GM18861 (cell line): ENCODE measurements around the gene GRM1.
"Not testable (repeated sequence)": the region's sequence is repeated elsewhere in the genome, so short reads cannot be mapped to it uniquely, and the experiment has no call there.

Experiments
- ATAC-seq: cut with Tn5 transposase; IDR thresholded peaks from one replicate; pipeline ENCODE4 v1.9.1; 2021; ENCODE audit not compliant: unreplicated experiment

GRM1 gene

DNA sequence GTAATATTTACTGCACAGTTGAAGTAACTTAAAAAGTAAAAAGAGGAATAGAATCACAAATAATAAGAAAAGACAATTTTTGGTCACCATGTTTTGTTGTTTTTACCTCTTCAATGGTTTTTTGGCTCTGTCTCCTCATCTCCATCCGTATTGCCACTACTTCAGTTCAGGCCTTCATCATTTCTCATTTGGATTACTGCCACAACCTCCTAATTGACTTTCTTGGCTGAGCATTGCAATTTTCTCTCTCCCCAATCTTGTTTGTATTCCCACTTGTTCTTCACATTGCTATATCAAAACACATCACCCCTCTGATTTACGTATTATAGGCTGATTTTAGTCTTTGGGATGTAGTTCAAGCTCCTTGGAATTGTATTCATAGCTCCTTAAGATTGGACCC, 161.7 kb downstream of the GRM1 start:
- no peak for ATAC-seq

GRCh38 chr6:146191166-146191565, 162.3 kb downstream of the GRM1 start:
- no peak for ATAC-seq

DNA sequence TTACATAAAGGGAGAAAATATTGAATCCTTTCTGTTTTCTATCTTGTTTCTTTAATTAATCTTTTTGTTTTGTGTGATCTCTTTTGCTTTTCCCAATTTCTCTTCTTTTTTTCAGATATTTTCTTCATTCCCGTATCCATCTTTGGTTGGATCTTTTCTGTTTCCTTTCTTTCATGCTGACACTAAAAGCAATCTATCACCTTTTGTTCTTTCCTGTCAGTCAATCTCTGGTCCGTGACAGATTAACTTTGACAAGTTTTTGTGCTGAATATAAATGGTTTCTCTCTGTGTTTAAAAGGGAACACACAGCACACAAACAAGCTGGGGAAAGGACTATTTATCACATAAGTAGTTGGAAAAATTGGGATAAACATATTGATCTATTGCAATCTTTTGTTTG, 162.8 kb downstream of the GRM1 start:
- ATAC-seq, result no peak

- ATAC-seq, result no peak
Observed at GRCh38 chr6:146194434-146194833, 165.6 kb downstream of the GRM1 start.

DNA sequence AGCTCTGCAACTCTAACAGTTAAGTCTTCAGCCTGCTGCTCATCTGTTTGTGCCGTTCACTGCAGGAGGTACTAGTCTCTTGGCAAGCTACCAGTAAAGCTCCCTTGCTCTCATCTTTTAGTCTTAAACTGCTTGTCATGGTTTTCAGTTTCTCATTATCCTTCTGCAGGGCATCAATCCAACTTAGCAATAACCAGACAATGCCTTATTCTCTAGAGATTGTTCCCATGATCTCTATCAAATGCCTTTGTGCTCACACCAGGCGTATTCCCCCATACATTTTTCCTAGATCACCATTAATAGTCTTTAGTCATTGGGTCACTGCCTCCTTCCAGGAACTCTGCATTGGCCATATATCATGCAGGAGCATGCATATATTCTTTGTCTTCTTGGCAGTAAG, 171.3 kb downstream of the GRM1 start:
- ATAC-seq, result no peak

DNA sequence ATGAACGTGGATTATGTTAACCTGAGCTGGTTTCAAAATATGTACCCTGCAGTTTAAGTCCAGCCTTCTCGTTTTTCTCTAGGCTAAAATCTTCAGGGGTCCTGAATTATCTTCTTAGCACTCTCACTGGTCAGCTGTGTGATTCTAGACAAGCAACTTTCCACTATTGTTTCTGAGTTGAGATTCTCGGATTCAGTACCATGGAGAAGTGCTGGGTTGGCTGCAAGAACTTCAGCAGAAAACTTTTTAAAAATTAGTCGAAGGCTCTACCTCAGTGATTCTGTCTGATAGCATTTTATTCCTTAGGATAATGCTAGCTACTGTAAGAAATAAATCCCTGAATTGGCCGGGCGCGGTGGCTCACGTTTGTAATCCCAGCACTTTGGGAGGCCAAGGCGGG, 173.7 kb downstream of the GRM1 start:
- no peak for ATAC-seq

- no peak for ATAC-seq
Observed at GRCh38 chr6:146209942-146210341, 181.1 kb downstream of the GRM1 start.

DNA sequence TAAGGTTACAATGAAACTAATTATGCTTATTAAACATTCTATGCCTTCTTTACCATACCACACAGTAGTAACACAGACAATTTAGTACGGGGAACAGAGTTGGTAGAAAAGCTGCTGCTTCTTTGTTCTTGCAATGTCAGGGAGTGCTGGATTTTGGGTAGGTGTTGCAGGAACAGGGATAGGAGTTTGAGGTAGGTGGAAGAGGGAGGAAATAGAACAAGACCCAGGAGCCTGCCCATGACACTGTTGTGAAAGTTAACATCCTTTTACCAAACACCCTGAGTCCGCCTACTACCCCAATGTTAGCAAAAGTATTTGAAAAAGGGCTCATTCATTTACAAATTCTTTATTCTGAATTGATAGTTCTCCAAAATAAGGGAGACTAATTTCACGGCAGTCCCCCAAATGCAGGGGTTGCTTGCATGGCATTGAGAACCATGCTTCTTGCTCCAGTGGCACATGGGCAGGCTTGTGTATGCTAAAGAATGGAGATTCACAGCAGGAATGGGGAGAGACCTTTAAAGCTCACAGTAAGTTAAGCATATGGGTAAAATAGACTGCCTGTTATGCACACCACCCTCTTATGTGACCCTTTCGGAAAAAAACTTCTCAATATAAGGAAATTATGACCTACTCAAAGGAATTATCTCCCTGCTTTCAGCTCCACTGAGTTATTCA, 181.7 kb downstream of the GRM1 start:
- no peak for ATAC-seq

- ATAC-seq, result no peak
Observed at GRCh38 chr6:146211646-146212045, 182.8 kb downstream of the GRM1 start.

DNA sequence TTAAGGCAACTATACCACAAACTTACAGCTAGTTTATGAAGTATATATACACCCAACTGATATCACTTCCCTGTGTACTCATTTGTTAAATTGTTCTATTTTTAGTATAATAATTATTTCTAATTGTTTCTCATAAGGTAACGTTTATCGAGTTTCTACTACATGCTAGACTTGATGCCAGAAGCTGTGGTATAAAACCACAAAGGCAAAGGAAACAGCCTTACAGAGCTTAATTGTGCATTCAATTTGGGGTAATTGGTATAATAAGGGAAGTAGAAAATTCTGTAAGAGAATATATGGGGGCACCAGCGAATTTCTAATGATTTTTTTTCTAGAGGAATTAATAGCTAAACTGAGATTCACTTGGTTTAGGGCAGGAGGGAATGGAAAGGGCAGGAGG, 183.9 kb downstream of the GRM1 start:
- ATAC-seq, result no peak

DNA sequence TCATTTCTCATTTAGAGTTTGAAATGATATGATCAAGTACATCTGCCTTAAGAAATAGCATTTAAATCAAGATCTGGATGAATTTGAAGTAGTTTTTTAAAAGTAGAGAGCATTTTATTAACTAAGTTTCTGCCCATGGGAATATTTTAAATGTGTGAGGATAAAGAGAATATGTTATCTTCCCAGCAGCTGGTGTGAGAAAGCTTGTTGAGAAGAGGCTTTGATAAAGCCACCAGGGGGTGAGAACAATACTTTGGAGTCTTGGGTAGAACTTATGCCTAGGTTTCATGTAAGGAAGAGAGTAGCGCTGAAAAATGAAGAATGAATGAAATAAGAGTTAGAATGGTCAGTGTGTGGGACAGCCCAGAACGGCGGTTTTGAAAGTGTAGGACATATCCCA, 190.2 kb downstream of the GRM1 start:
- no peak for ATAC-seq

GRCh38 chr6:146224449-146224848, 195.6 kb downstream of the GRM1 start:
- ATAC-seq, result no peak

DNA sequence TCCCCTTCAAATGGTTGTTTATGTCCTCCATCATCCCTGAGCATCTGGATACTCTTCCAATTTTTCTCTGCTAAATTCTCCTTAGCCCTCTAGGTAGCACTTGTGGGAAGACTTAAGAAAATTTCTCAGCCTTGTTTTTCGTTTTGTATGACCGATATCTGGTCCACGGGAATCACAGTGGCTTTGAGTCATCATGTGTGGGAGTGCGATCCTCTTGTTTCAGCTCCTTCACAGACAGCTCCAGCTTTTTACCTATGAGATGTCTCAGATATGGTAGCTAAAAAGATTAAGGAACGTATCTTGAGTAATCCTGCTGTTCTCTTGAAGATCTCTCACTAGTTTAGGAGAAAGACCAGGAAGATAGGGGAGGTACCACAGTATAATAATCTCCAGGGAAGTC, 196.1 kb downstream of the GRM1 start:
- ATAC-seq, result no peak

DNA sequence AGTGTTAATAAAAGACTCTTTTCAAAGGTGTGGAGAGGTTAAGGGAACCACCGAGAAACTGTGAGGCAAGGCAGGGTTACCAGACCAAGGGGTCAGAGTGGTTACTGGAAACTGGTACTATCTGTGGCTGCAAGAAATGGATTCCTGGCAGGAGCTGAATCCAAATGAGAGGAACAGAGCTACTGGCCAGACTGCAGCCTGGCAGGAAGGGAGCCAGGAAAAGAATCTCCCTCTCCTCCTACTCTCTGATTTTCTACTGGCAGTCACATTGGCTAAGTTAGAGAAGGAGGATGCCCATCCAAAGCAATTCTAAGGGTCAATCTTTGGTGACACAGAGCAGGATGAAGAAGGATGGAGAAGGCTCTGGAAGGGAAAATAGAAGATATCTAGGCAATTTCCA, 211.5 kb downstream of the GRM1 start:
- no peak for ATAC-seq

DNA sequence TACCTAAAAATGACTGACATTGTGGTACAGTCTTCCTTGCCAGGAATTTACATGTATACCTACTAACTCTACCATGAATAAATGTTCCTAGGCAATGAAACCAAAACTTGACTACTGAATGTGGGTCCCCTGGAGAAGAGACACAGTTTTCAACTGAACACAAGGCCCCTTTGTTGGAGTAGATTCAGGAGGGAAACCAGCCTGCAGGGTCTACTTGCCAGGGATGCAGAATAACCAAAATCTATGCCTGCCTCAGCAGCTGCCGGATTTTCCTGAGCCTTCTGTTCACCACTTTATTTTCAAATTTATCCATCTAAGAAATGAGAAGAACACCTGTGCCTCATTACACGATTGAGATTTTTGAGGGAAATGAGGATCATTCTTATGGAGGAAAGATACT, 211.9 kb downstream of the GRM1 start:
- no peak for ATAC-seq

GRCh38 chr6:146243646-146244045, 214.8 kb downstream of the GRM1 start:
- ATAC-seq, result not testable (repeated sequence)

DNA sequence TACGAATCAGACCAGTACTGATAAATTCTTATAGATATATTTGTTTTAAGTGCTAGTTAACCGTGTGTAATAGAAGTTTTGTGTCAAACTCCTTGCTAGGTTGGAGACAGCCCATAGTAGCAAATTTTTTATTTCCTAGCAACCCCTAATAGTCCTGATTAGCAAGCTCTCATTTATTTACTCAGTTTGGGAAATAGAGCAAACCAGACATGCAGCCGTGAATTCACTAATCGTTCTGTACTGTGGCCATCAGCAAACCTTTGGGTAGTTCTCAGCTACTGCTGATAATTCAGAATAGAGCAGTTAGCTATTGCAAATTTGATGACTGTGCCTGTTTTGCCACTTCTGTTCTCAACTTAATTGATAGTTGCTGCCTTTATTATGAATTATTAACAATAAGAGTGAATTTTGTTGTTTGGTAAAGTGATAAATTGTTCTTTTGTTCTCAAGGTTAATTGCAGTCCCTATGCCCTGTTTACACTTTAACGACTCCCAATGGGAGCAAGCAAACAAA, 215.8 kb downstream of the GRM1 start:
- no peak for ATAC-seq

- ATAC-seq, result no peak
Observed at GRCh38 chr6:146246028-146246427, 217.2 kb downstream of the GRM1 start.

DNA sequence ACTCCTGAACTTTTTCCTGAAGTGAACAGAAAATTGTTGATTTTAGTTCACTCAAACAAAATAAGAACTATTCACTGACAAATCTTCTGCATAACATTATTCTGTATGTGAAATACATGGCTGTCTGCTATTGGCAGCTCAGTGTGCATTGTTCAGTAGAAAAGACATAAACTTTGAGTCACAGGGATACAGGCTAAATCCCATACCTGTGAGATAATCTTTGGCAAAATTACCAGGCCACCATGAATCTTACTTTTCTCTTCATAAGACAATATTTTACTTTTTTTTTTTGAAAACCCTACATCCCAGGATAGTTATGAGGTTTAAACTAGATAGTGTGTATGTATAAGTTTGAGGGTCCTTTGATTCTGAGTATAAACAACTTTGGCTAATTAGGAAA, 224.8 kb downstream of the GRM1 start:
- ATAC-seq, result no peak

GRCh38 chr6:146258206-146258605, 229.3 kb downstream of the GRM1 start:
- no peak for ATAC-seq

- ATAC-seq, result no peak
Observed at GRCh38 chr6:146260886-146261285, 232.0 kb downstream of the GRM1 start.

DNA sequence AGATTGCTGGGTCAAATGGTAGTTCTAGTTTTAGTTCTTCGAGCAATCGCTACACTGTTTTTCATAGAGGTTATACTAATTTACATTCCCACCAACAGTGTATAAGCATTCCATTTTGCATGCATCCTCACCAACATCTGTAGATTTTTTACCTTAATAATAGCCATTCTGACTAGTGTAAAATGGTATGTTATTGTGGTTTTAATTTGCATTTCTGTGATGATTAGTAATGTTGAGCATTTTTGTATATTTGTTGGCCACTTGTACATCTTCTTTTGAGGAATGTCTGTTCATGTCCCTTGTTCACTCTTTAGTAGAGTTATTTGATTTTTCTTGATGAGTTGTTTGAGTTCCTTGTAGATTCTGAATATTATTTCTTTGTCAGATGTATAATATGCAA, 236.2 kb downstream of the GRM1 start:
- no peak for ATAC-seq

- ATAC-seq, result no peak
Observed at GRCh38 chr6:146267447-146267846, 238.6 kb downstream of the GRM1 start.
